HCT116 (cell line): Measurements from ENCODE around the gene DDI2.

Source experiments
- JUND ChIP-seq: IDR thresholded peaks from 2 replicates; pipeline ENCODE4 v1.6.1; 2012
- TF ChIP-seq, protein P1 (sequence below): IDR thresholded peaks from 2 replicates; pipeline ENCODE4 v1.6.1; 2012
- TF ChIP-seq, protein P2 (sequence below), 3 experiments: fragments of 200-600 bp in 1 of 3; sonication (generic) in 1 of 3; IDR thresholded peaks in 2 of 3; conservative IDR thresholded peaks in 1 of 3; 2 replicates each; pipeline ENCODE4 v1.5.1; 2012 to 2017; ENCODE audit warnings: low read depth in 2 of 3, low read length in 2 of 3, antibody characterized with exemption in 1 of 3, borderline replicate concordance in 1 of 3, control low read depth in 1 of 3, mild to moderate bottlenecking in 1 of 3, mixed read lengths in 1 of 3, mixed run types in 1 of 3, moderate library complexity in 1 of 3; ENCODE audit not compliant: insufficient read depth in 1 of 3

DNA sequence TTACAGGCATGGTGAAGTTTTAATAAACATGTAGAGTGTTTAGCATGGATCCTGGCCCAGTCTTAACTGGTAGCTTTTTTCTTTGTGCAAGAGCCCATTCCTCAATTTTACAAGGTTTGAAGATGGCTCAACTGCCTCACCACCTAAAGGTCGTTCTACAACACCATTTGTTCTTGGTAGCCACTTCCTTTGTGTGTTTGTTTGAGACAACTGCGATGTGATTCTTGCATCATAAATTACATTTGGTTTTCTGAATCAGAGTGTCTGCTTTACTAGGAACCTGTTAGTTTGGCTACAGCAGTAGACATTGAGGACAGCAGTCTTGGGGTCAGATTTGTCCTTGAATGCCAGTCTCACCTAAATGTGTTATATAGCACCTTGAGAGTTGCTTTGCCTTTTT, 70.2 kb downstream of the DDI2 start:
- TF ChIP-seq, protein P1, sequence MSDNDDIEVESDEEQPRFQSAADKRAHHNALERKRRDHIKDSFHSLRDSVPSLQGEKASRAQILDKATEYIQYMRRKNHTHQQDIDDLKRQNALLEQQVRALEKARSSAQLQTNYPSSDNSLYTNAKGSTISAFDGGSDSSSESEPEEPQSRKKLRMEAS, result no peak
- no peak for TF ChIP-seq JUND
- TF ChIP-seq, protein P2, sequence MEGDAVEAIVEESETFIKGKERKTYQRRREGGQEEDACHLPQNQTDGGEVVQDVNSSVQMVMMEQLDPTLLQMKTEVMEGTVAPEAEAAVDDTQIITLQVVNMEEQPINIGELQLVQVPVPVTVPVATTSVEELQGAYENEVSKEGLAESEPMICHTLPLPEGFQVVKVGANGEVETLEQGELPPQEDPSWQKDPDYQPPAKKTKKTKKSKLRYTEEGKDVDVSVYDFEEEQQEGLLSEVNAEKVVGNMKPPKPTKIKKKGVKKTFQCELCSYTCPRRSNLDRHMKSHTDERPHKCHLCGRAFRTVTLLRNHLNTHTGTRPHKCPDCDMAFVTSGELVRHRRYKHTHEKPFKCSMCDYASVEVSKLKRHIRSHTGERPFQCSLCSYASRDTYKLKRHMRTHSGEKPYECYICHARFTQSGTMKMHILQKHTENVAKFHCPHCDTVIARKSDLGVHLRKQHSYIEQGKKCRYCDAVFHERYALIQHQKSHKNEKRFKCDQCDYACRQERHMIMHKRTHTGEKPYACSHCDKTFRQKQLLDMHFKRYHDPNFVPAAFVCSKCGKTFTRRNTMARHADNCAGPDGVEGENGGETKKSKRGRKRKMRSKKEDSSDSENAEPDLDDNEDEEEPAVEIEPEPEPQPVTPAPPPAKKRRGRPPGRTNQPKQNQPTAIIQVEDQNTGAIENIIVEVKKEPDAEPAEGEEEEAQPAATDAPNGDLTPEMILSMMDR (IDR thresholded peaks at IDR 0.05 in 2 of 3, conservative IDR thresholded peaks at IDR 0.05 in 1 of 3; ENCODE audit: borderline replicate concordance in 1 of 3, insufficient read depth in 1 of 3, low read depth in 2 of 3, low read length in 2 of 3), result no peak
